ENCODE data around the gene YEATS2.

The YEATS2 gene

DNA sequence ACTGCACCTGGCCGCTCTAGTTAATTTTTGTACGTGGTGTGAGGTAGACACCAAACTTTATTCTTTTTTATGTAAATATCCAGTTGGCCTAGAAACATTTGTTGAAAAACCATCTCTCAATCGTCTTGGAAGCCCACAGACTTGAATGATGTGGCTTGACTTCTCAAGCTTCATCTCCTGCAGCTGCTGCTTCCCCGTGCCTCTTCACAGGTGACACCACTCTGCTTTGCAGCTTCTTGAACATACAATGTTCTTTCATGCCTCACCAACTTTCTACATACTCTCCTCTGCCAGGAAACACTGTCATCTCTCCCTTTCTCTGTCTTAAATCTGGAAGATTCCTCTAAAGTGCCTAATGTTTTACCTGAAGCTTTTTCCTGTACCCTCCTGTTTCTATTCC lies 92.2 kb downstream of the YEATS2 start:
- no peak for DNase-seq (ENCODE audit: low spot score)
- TF ChIP-seq, protein P1, sequence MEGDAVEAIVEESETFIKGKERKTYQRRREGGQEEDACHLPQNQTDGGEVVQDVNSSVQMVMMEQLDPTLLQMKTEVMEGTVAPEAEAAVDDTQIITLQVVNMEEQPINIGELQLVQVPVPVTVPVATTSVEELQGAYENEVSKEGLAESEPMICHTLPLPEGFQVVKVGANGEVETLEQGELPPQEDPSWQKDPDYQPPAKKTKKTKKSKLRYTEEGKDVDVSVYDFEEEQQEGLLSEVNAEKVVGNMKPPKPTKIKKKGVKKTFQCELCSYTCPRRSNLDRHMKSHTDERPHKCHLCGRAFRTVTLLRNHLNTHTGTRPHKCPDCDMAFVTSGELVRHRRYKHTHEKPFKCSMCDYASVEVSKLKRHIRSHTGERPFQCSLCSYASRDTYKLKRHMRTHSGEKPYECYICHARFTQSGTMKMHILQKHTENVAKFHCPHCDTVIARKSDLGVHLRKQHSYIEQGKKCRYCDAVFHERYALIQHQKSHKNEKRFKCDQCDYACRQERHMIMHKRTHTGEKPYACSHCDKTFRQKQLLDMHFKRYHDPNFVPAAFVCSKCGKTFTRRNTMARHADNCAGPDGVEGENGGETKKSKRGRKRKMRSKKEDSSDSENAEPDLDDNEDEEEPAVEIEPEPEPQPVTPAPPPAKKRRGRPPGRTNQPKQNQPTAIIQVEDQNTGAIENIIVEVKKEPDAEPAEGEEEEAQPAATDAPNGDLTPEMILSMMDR (IDR thresholded peaks at IDR 0.05) = no peak
- Histone ChIP-seq H3K27ac (no peak overlapping the region), H3K4me3 (no peak overlapping the region)

DNA sequence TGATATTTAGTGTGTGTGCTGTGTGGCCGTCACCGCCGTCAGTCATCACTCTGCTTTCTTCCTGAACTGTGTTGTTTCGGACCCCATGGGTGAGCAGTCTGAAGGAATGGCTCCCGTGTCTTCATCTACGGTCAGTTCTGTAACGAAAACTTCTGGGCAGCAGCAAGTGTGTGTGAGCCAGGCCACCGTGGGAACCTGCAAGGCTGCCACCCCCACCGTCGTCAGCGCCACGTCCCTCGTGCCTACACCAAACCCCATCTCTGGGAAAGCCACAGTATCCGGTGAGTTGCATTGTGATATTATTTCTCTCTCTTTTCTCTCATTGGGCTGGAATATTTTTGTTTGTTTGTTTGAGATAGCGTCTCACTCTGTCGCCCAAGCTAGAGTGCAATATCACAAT lies 93.1 kb downstream of the YEATS2 start:
- no peak for DNase-seq (ENCODE audit: low spot score)
- Histone ChIP-seq H3K27ac (no peak overlapping the region), H3K4me3 (no peak overlapping the region)
- TF ChIP-seq, protein P1 (IDR thresholded peaks at IDR 0.05) = no peak

DNA sequence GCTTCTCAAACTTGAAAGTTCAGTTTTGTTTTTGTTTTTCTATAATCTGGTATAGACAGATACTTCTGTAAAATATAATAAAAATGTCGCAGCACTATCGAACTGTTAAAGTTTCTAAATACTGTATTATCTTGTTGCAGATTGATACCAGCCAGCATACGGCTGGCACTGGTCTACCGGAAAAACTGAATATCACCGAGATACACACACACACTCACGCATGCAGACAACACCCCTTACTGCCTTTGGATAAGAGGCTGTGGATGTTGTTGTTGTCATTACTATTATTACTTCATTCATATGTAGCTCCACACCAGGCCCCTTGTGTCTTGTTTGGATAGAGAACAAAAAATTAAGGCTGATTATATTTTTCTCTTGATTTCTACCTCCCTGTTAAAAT lies 95.4 kb downstream of the YEATS2 start:
- TF ChIP-seq, protein P1 (IDR thresholded peaks at IDR 0.05) = no peak
- Histone ChIP-seq H3K27ac (no peak overlapping the region), H3K4me3 (no peak overlapping the region)
- DNase-seq (ENCODE audit: low spot score) = no peak

DNA sequence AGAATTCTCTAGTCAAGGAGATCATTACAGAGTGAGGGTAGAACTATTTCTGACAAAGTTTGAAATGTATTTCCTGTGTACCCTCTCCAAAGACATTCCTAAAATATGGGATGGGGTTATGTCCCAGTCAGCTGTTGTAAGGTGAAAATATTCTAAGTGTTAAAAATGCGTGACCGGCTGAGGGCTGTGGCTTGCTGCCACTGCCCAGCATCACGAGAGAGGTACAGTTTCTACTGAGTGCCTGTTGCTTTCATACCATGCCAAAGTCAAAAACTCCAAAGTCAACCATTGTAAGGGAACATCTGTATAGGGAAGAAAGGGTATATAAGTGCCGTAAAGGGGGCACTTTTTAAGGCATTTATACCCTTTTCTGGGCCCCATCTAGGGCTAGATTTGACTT lies 96.9 kb downstream of the YEATS2 start:
- TF ChIP-seq, protein P1 (IDR thresholded peaks at IDR 0.05) = no peak
- DNase-seq (ENCODE audit: low spot score) = no peak

DNA sequence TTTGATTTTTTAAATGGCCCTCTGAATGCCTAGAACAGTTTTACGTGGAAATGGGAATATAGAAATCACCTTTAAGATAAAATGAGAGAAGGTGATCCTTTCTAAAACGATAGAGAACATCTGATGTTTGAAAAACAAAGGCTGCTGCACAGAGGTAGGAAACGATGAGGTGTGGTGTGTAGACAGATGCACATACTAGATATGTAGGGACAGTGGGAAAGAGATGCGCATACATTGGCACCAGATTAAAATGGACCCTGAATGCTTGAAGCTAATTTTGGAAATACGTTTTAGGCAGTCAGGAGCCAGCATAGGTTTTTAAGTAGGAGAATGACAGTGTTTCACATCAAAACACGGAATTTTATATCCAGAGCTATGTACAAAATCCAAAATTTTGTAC lies 98.8 kb downstream of the YEATS2 start:
- no peak overlapping the region for H3K4me3 ChIP-seq
- H3K27ac ChIP-seq = no peak overlapping the region
- TF ChIP-seq, protein P1 (IDR thresholded peaks at IDR 0.05) = no peak
- no peak for DNase-seq (ENCODE audit: low spot score)

More for the DNA sequence above, 96.9 kb downstream of the YEATS2 start:
- no peak overlapping the region for H3K4me3 ChIP-seq
- H3K27ac ChIP-seq = no peak overlapping the region

DNA sequence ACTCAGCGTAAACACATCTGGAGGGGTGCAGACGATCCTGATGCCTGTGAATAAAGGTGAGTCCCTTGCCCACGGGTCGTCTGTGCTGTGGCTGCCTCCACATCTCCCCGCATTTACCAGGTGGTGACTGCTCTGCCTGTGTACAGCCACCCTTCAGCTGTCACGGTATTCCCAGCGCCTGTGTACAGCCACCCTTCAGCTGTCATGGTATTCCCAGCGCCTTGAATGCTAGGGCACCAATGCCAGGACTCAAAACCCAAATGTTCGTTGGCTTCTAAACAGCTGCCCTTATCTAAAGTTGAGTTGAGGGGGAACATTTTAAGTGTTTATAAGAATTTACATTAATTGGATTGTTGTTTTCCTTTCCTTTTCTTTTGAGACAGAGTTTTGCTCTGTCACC lies 100.4 kb downstream of the YEATS2 start:
- no peak overlapping the region for H3K27ac ChIP-seq
- no peak overlapping the region for H3K4me3 ChIP-seq
- TF ChIP-seq, protein P1 (IDR thresholded peaks at IDR 0.05) = no peak
- no peak for DNase-seq (ENCODE audit: low spot score)

DNA sequence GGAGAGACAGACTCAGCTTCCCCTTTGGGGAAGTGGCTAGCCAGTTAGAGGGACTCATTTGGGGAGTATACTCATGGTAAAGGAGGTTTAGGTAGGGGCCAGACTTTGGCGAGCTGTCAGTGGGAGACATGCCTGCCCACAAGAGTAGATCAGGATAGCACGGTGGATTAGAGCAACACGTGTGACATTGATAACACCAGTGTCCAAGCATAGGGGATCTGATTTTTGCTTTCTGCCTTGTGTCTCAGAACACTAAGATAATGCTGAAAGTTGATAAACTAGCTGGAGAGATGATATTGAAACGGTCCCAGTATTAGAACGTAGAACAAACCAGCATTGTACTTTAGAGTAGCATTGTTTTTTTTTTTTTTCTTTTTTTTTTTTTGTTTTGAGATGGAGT lies 101.9 kb downstream of the YEATS2 start:
- no peak overlapping the region for H3K4me3 ChIP-seq
- TF ChIP-seq, protein P1 (IDR thresholded peaks at IDR 0.05) = no peak
- H3K27ac ChIP-seq = no peak overlapping the region
- DNase-seq (ENCODE audit: low spot score) = no peak
